Measurements from ENCODE around the gene CIRBP.

The CIRBP gene

GRCh38 chr19:1269478-1270212, 513 bp downstream of the CIRBP start:
- peak overlapping the region; percentile 95 for H3K4me3 ChIP-seq (ENCODE audit: low read depth, low read length)
- peak; percentile 77 for DNase-seq (ENCODE audit: low read depth)
- TF ChIP-seq MAX (IDR thresholded peaks at IDR 0.05; ENCODE audit: low read depth, low read length) (peak; percentile 95), POLR2A (IDR thresholded peaks at IDR 0.05; ENCODE audit: extremely low read depth, insufficient read length) (no peak), MYC (IDR thresholded peaks at IDR 0.05; ENCODE audit: low read depth, low read length) (peak; percentile 88), CTCF (IDR thresholded peaks at IDR 0.05; ENCODE audit: low read depth, low read length) (no peak)

- H3K4me3 ChIP-seq (ENCODE audit: low read depth, low read length): peak overlapping the region; percentile 95
- no peak for DNase-seq (ENCODE audit: low read depth)
- TF ChIP-seq POLR2A (IDR thresholded peaks at IDR 0.05; ENCODE audit: extremely low read depth, insufficient read length): no peak
- TF ChIP-seq CTCF (IDR thresholded peaks at IDR 0.05; ENCODE audit: low read depth, low read length): no peak
- no peak for TF ChIP-seq MAX (IDR thresholded peaks at IDR 0.05; ENCODE audit: low read depth, low read length)
- no peak for TF ChIP-seq MYC (IDR thresholded peaks at IDR 0.05; ENCODE audit: low read depth, low read length)
These were observed 1.2 kb downstream of the CIRBP start for GRCh38 chr19:1270213-1270853.

GRCh38 chr19:1270854-1271527, 1.9 kb downstream of the CIRBP start:
- TF ChIP-seq MYC (IDR thresholded peaks at IDR 0.05; ENCODE audit: low read depth, low read length) (no peak), POLR2A (IDR thresholded peaks at IDR 0.05; ENCODE audit: extremely low read depth, insufficient read length) (no peak), CTCF (IDR thresholded peaks at IDR 0.05; ENCODE audit: low read depth, low read length) (no peak), MAX (IDR thresholded peaks at IDR 0.05; ENCODE audit: low read depth, low read length) (no peak)
- DNase-seq (ENCODE audit: low read depth): no peak
- H3K4me3 ChIP-seq (ENCODE audit: low read depth, low read length): peak overlapping the region; percentile 95

- no peak overlapping the region for H3K4me3 ChIP-seq (ENCODE audit: low read depth, low read length)
- no peak for DNase-seq (ENCODE audit: low read depth)
- TF ChIP-seq POLR2A (IDR thresholded peaks at IDR 0.05; ENCODE audit: extremely low read depth, insufficient read length) (no peak), MAX (IDR thresholded peaks at IDR 0.05; ENCODE audit: low read depth, low read length) (no peak), MYC (IDR thresholded peaks at IDR 0.05; ENCODE audit: low read depth, low read length) (no peak), CTCF (IDR thresholded peaks at IDR 0.05; ENCODE audit: low read depth, low read length) (no peak)
These were observed 2.6 kb downstream of the CIRBP start for GRCh38 chr19:1271528-1272422.
